ENCODE results near the gene DDX20. TPM values are rescaled to one million over a fixed set of nuclear protein-coding genes. Genes with fewer than 3 reads are reported as not detected.
A peak's percentile ranks its signal among the peaks of the same experiment; 100 is the strongest.

The DDX20 gene
- total and polyA plus RNA-seq, 3 experiments from 2014 or later: 9.8 to 22.7 (median 21.8) TPM

DNA sequence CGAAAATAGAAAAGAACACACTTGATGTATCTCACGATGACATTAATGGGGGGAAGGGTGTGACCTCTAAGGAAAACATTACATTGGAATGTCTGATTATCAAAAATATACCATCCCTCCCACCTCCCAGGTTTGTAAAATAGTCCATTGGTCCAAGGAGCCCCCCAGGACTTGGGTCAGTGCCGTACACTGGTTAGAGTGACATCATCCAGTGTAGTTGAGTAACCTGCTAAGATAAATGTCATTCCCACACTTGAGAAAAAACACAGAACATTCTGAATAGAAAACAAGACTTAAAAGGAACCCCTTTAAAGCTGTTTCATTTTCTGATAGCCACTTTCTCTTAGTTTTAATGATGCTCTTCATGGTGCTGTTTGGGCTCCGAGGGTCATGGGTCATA is 15.2 kb downstream of the DDX20 start:
- peaks cover 9% of the 10 kb centered on the region for H3K36me3 ChIP-seq (ENCODE audit: insufficient read depth, low read length)
- no peak overlapping the region for H3K27ac ChIP-seq (ENCODE audit: low read depth, low read length)
- no peaks in the 10 kb centered on the region for H3K9me3 ChIP-seq (ENCODE audit: low read length)
- POLR2A ChIA-PET: no interaction called here
- peaks cover 2 to 6% (median 5%) of the 10 kb centered on the region in 3 donors for H3K4me1 Mint-ChIP-seq
- peaks cover 0 to 27% (median 8%) of the 10 kb centered on the region in 3 donors for H3K36me3 Mint-ChIP-seq
- H3K27ac Mint-ChIP-seq: peak overlapping the region in 1 of 8 donors; percentile 20
- no peaks in the 10 kb centered on the region for H3K27me3 Mint-ChIP-seq
- no peaks in the 10 kb centered on the region for H3K9me3 Mint-ChIP-seq
- no peaks in the 10 kb centered on the region for H3K27me3 ChIP-seq (ENCODE audit: insufficient read depth, low read length, poor library complexity, severe bottlenecking)
- DNase-seq: no peak
- H3K4me1 ChIP-seq (ENCODE audit: insufficient read depth, low read length): no peaks in the 10 kb centered on the region
- no peak overlapping the region for H3K4me3 Mint-ChIP-seq
- no peak overlapping the region for H3K4me3 ChIP-seq (ENCODE audit: low read length)
- CTCF ChIA-PET: interaction anchor here (0.9 kb wide), 1 partner anchor 55 kb away, joined by 3 read pairs; no protein-coding TSS in a partner anchor

DNA sequence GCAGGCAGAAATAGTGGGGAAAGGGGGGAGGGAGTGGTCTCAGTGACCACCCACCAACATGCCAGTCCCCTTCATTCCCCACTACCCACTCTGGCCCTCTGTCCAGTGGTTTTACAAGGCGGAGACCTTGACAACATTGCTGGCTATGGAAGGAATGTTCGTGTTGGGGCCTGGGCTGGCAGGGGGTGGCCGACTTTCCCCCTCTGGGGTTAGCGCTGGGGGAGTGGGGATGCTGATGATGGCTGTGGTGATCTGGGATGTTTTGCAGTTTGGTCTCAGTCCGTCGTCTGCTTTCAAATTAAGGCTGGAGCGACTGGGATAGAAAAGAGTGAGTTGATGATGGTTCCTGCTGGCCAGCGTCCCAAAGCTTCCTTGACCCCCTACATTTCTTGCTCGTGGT is 20.3 kb downstream of the DDX20 start:
- H3K9me3 ChIP-seq (ENCODE audit: low read length): no peaks in the 10 kb centered on the region
- Mint-ChIP-seq H3K4me1 (no peaks in the 10 kb centered on the region), H3K27me3 (peaks cover 4 to 11% of the 10 kb centered on the region in 2 donors), H3K4me3 (no peak overlapping the region), H3K36me3 (peaks cover 0 to 4% (median 0%) of the 10 kb centered on the region in 3 donors), H3K27ac (peak overlapping the region in 1 of 8 donors; percentile 9), H3K9me3 (no peaks in the 10 kb centered on the region)
- no peak overlapping the region for H3K27ac ChIP-seq (ENCODE audit: low read depth, low read length)
- DNase-seq: no peak
- no peaks in the 10 kb centered on the region for H3K27me3 ChIP-seq (ENCODE audit: insufficient read depth, low read length, poor library complexity, severe bottlenecking)
- ChIA-PET POLR2A (no interaction called here), CTCF (no interaction called here)
- H3K4me1 ChIP-seq (ENCODE audit: insufficient read depth, low read length): no peaks in the 10 kb centered on the region
- H3K4me3 ChIP-seq (ENCODE audit: low read length): no peak overlapping the region
- H3K36me3 ChIP-seq (ENCODE audit: insufficient read depth, low read length): no peaks in the 10 kb centered on the region

GRCh38 chr1:111776391-111776790 is 20.7 kb downstream of the DDX20 start:
- Mint-ChIP-seq H3K9me3 (no peaks in the 10 kb centered on the region), H3K4me3 (no peak overlapping the region), H3K36me3 (peaks cover 0 to 4% (median 0%) of the 10 kb centered on the region in 3 donors), H3K27me3 (peaks cover 4 to 11% of the 10 kb centered on the region in 2 donors), H3K27ac (no peak overlapping the region), H3K4me1 (no peaks in the 10 kb centered on the region)
- no peak overlapping the region for H3K27ac ChIP-seq (ENCODE audit: low read depth, low read length)
- no peaks in the 10 kb centered on the region for H3K36me3 ChIP-seq (ENCODE audit: insufficient read depth, low read length)
- H3K4me1 ChIP-seq (ENCODE audit: insufficient read depth, low read length): no peaks in the 10 kb centered on the region
- H3K9me3 ChIP-seq (ENCODE audit: low read length): no peaks in the 10 kb centered on the region
- CTCF ChIA-PET: no interaction called here
- H3K4me3 ChIP-seq (ENCODE audit: low read length): no peak overlapping the region
- H3K27me3 ChIP-seq (ENCODE audit: insufficient read depth, low read length, poor library complexity, severe bottlenecking): no peaks in the 10 kb centered on the region
- DNase-seq: no peak
- POLR2A ChIA-PET: no interaction called here

DNA sequence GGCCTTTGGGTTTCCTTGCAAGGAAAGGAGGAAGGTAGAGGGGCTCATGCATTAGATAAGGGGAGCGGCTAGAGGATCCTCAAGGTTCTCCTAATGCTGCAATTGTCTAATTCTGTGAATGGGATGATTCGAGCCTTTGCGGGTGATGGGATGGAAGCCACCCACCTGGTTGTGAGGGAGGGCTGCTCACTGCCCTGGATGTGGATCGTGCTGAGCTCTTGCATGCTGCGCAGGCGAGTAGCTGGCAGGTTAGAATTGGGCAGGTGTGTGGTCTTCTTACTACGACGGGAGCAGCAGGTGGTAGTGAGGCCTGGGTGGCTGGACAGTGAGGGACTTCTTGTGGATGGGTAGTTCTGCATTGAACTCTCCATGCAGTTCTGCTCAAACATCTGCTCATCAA is 21.2 kb downstream of the DDX20 start:
- CTCF ChIA-PET: no interaction called here
- no peaks in the 10 kb centered on the region for H3K9me3 Mint-ChIP-seq
- no peaks in the 10 kb centered on the region for H3K36me3 ChIP-seq (ENCODE audit: insufficient read depth, low read length)
- peaks cover 7 to 11% of the 10 kb centered on the region in 2 donors for H3K27me3 Mint-ChIP-seq
- no peaks in the 10 kb centered on the region for H3K4me1 Mint-ChIP-seq
- no peaks in the 10 kb centered on the region for H3K9me3 ChIP-seq (ENCODE audit: low read length)
- H3K4me1 ChIP-seq (ENCODE audit: insufficient read depth, low read length): no peaks in the 10 kb centered on the region
- POLR2A ChIA-PET: no interaction called here
- H3K27ac ChIP-seq (ENCODE audit: low read depth, low read length): no peak overlapping the region
- H3K4me3 ChIP-seq (ENCODE audit: low read length): no peak overlapping the region
- peaks cover 0 to 4% (median 0%) of the 10 kb centered on the region in 3 donors for H3K36me3 Mint-ChIP-seq
- H3K4me3 Mint-ChIP-seq: no peak overlapping the region
- DNase-seq: no peak
- no peaks in the 10 kb centered on the region for H3K27me3 ChIP-seq (ENCODE audit: insufficient read depth, low read length, poor library complexity, severe bottlenecking)
- peak overlapping the region in 2 of 8 donors; percentile 27 to 50 for H3K27ac Mint-ChIP-seq

GRCh38 chr1:111777301-111777700 is 21.6 kb downstream of the DDX20 start:
- no peaks in the 10 kb centered on the region for H3K9me3 ChIP-seq (ENCODE audit: low read length)
- Mint-ChIP-seq H3K27ac (peak overlapping the region in 1 of 8 donors; percentile 27), H3K9me3 (no peaks in the 10 kb centered on the region), H3K4me1 (no peaks in the 10 kb centered on the region), H3K27me3 (peaks cover 7 to 11% of the 10 kb centered on the region in 2 donors), H3K4me3 (no peak overlapping the region), H3K36me3 (peaks cover 0 to 4% (median 0%) of the 10 kb centered on the region in 3 donors)
- no peak overlapping the region for H3K4me3 ChIP-seq (ENCODE audit: low read length)
- H3K4me1 ChIP-seq (ENCODE audit: insufficient read depth, low read length): no peaks in the 10 kb centered on the region
- ChIA-PET POLR2A (no interaction called here), CTCF (interaction anchor here (1.5 kb wide), 1 partner anchor 8 kb away, joined by 3 read pairs; no protein-coding TSS in a partner anchor)
- H3K27me3 ChIP-seq (ENCODE audit: insufficient read depth, low read length, poor library complexity, severe bottlenecking): no peaks in the 10 kb centered on the region
- no peak overlapping the region for H3K27ac ChIP-seq (ENCODE audit: low read depth, low read length)
- H3K36me3 ChIP-seq (ENCODE audit: insufficient read depth, low read length): no peaks in the 10 kb centered on the region
- no peak for DNase-seq

DNA sequence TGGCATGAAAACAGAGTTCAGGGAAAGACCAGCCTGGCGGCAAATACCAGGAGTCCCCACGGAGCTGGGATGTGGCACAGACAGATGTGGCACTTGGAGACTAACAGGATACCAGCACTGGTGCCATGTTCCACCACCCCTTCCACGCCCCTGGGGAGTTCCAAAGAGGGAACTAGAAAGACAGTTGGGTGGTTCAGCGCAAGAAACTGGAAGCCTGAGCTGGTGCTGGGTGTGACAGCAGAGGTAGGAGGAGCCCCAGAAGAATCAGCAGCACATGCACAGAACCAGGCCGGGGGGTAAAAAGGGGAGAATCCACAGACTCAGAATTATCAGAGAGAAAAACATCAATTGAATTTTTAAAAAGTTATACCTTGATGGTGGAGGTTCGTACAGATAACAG is 22.4 kb downstream of the DDX20 start:
- Histone ChIP-seq H3K4me3 (ENCODE audit: low read length) (no peak overlapping the region), H3K27ac (ENCODE audit: low read depth, low read length) (no peak overlapping the region), H3K27me3 (ENCODE audit: insufficient read depth, low read length, poor library complexity, severe bottlenecking) (no peaks in the 10 kb centered on the region), H3K36me3 (ENCODE audit: insufficient read depth, low read length) (no peaks in the 10 kb centered on the region), H3K9me3 (ENCODE audit: low read length) (no peaks in the 10 kb centered on the region), H3K4me1 (ENCODE audit: insufficient read depth, low read length) (no peaks in the 10 kb centered on the region)
- Mint-ChIP-seq H3K4me1 (no peaks in the 10 kb centered on the region), H3K27me3 (peaks cover 7 to 11% of the 10 kb centered on the region in 2 donors), H3K27ac (peak overlapping the region in 1 of 8 donors; percentile 11), H3K4me3 (no peak overlapping the region), H3K36me3 (peaks cover 0 to 4% (median 0%) of the 10 kb centered on the region in 3 donors), H3K9me3 (no peaks in the 10 kb centered on the region)
- DNase-seq: no peak
- CTCF ChIA-PET: interaction anchor here (1.5 kb wide), 1 partner anchor 8 kb away, joined by 3 read pairs; no protein-coding TSS in a partner anchor
- POLR2A ChIA-PET: no interaction called here

- Mint-ChIP-seq H3K9me3 (no peaks in the 10 kb centered on the region), H3K4me3 (no peak overlapping the region), H3K4me1 (no peaks in the 10 kb centered on the region), H3K36me3 (peaks cover 0 to 4% (median 0%) of the 10 kb centered on the region in 3 donors), H3K27me3 (peaks cover 7 to 14% of the 10 kb centered on the region in 2 donors), H3K27ac (peak overlapping the region in 1 of 8 donors; percentile 39)
- H3K4me1 ChIP-seq (ENCODE audit: insufficient read depth, low read length): no peaks in the 10 kb centered on the region
- POLR2A ChIA-PET: no interaction called here
- DNase-seq: no peak
- H3K27ac ChIP-seq (ENCODE audit: low read depth, low read length): no peak overlapping the region
- no peaks in the 10 kb centered on the region for H3K36me3 ChIP-seq (ENCODE audit: insufficient read depth, low read length)
- CTCF ChIA-PET: interaction anchor here (1.5 kb wide), 1 partner anchor 9 kb away, joined by 3 read pairs; no protein-coding TSS in a partner anchor
- H3K9me3 ChIP-seq (ENCODE audit: low read length): no peaks in the 10 kb centered on the region
- no peak overlapping the region for H3K4me3 ChIP-seq (ENCODE audit: low read length)
- H3K27me3 ChIP-seq (ENCODE audit: insufficient read depth, low read length, poor library complexity, severe bottlenecking): no peaks in the 10 kb centered on the region
Observed at GRCh38 chr1:111778541-111779051, 22.9 kb downstream of the DDX20 start.

DNA sequence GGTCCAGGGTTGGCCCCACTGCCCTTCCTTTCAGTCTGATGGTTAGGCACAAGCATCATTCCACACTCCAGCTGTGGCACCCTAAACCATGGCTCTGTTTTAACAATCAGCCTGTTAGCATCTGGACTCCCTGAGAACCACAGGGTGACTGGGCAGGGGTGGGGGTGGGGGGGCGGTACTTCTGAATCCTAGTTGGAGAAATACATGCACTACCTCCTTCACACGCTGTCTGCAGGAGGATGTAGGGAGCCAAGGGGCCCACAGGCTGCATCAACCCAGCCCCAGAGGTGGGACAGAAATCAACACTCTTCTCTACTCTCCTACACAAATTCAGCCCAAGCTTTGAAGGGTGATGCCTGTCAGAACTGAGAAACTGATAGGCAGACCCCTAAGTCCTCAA is 23.8 kb downstream of the DDX20 start:
- H3K4me3 ChIP-seq (ENCODE audit: low read length): no peak overlapping the region
- Mint-ChIP-seq H3K4me1 (no peaks in the 10 kb centered on the region), H3K9me3 (no peaks in the 10 kb centered on the region), H3K4me3 (no peak overlapping the region), H3K27me3 (peaks cover 7 to 17% of the 10 kb centered on the region in 2 donors), H3K27ac (peak overlapping the region in 1 of 8 donors; percentile 26), H3K36me3 (peaks cover 0 to 4% (median 0%) of the 10 kb centered on the region in 3 donors)
- no peaks in the 10 kb centered on the region for H3K9me3 ChIP-seq (ENCODE audit: low read length)
- no peak for DNase-seq
- H3K27ac ChIP-seq (ENCODE audit: low read depth, low read length): no peak overlapping the region
- ChIA-PET POLR2A (no interaction called here), CTCF (interaction anchor here (1.1 kb wide), 1 partner anchor 13 kb away, joined by 3 read pairs; no protein-coding TSS in a partner anchor)
- no peaks in the 10 kb centered on the region for H3K4me1 ChIP-seq (ENCODE audit: insufficient read depth, low read length)
- no peaks in the 10 kb centered on the region for H3K36me3 ChIP-seq (ENCODE audit: insufficient read depth, low read length)
- H3K27me3 ChIP-seq (ENCODE audit: insufficient read depth, low read length, poor library complexity, severe bottlenecking): no peaks in the 10 kb centered on the region

All from CD8-positive, alpha-beta memory T cell (primary cell).